ENCODE data around the gene CBLC.
A peak's percentile ranks its signal among the peaks of the same experiment; 100 is the strongest.

The CBLC gene

GRCh38 chr19:44777715-44778347 lies at the start of gene CBLC:
TSS of gene CBLC (plus strand) at chr19:44777890. CDS start at chr19:44777932, 42 bp downstream.
- peak; percentile 97 for DNase-seq

GRCh38 chr19:44728178-44728577 lies 49.5 kb upstream of the CBLC start:
- no peak for DNase-seq

GRCh38 chr19:44729516-44730033 lies 48.1 kb upstream of the CBLC start:
- DNase-seq: no peak

- DNase-seq: peak; percentile 23
Observed at GRCh38 chr19:44731081-44731480, 46.6 kb upstream of the CBLC start.

GRCh38 chr19:44731622-44732021 lies 46.1 kb upstream of the CBLC start:
- no peak for DNase-seq

- DNase-seq: no peak
Observed at GRCh38 chr19:44732235-44733014, 45.3 kb upstream of the CBLC start.

GRCh38 chr19:44734357-44734756 lies 43.3 kb upstream of the CBLC start:
- no peak for DNase-seq

- no peak for DNase-seq
Observed at GRCh38 chr19:44735011-44735410, 42.7 kb upstream of the CBLC start.

GRCh38 chr19:44737238-44738071 lies 40.2 kb upstream of the CBLC start:
- DNase-seq: no peak

GRCh38 chr19:44738136-44738535 lies 39.6 kb upstream of the CBLC start:
- DNase-seq: no peak

- peak; percentile 76 for DNase-seq
Observed at GRCh38 chr19:44738603-44739558, 38.8 kb upstream of the CBLC start.

GRCh38 chr19:44740351-44740824 lies 37.3 kb upstream of the CBLC start:
- DNase-seq: peak; percentile 23

- peak; percentile 55 for DNase-seq
Observed at GRCh38 chr19:44741258-44741731, 36.4 kb upstream of the CBLC start.

- peak; percentile 96 for DNase-seq
Observed at GRCh38 chr19:44741841-44742329, 35.8 kb upstream of the CBLC start.

- DNase-seq: peak; percentile 23
Observed at GRCh38 chr19:44742330-44743061, 35.2 kb upstream of the CBLC start.

- peak; percentile 48 for DNase-seq
Observed at GRCh38 chr19:44744871-44745332, 32.8 kb upstream of the CBLC start.

GRCh38 chr19:44745341-44745831 lies 32.3 kb upstream of the CBLC start:
- DNase-seq: peak; percentile 68

GRCh38 chr19:44745887-44746600 lies 31.6 kb upstream of the CBLC start:
- no peak for DNase-seq

- DNase-seq: no peak
Observed at GRCh38 chr19:44746616-44746945, 31.1 kb upstream of the CBLC start.
